IPS-18c (cell line): ENCODE data around the gene SMARCD1.

Experiments
- H3K4me3 ChIP-seq: 2 replicates; pipeline ENCODE4 v1.7.0; 2013; ENCODE audit warnings: low read depth, mild to moderate bottlenecking, low read length, moderate library complexity; ENCODE audit not compliant: insufficient read depth
- H3K9me3 ChIP-seq: one replicate; pipeline ENCODE4 v1.6.1; 2013; ENCODE audit warnings: mild to moderate bottlenecking, low read length, moderate library complexity; ENCODE audit not compliant: control insufficient read depth, insufficient read depth

The SMARCD1 gene

GRCh38 chr12:50087995-50088394 lies 2.9 kb downstream of the SMARCD1 start:
- Histone ChIP-seq H3K9me3 (no peaks in the 10 kb centered on the region), H3K4me3 (no peak overlapping the region)

- H3K9me3 ChIP-seq: no peaks in the 10 kb centered on the region
- H3K4me3 ChIP-seq: no peak overlapping the region
These were observed 3.6 kb downstream of the SMARCD1 start for GRCh38 chr12:50088577-50089335.

- H3K4me3 ChIP-seq: no peak overlapping the region
- no peaks in the 10 kb centered on the region for H3K9me3 ChIP-seq
These were observed 4.6 kb downstream of the SMARCD1 start for GRCh38 chr12:50089730-50090129.

GRCh38 chr12:50090391-50090790 lies 5.2 kb downstream of the SMARCD1 start:
- H3K4me3 ChIP-seq: no peak overlapping the region
- H3K9me3 ChIP-seq: no peaks in the 10 kb centered on the region

GRCh38 chr12:50097952-50098351 lies 12.8 kb downstream of the SMARCD1 start:
- no peaks in the 10 kb centered on the region for H3K9me3 ChIP-seq
- H3K4me3 ChIP-seq: no peak overlapping the region

GRCh38 chr12:50099302-50100008 lies 14.3 kb downstream of the SMARCD1 start:
- Histone ChIP-seq H3K4me3 (no peak overlapping the region), H3K9me3 (no peaks in the 10 kb centered on the region)

- Histone ChIP-seq H3K9me3 (no peaks in the 10 kb centered on the region), H3K4me3 (no peak overlapping the region)
These were observed 15.4 kb downstream of the SMARCD1 start for GRCh38 chr12:50100561-50100960.

- Histone ChIP-seq H3K9me3 (no peaks in the 10 kb centered on the region), H3K4me3 (no peak overlapping the region)
These were observed 16.5 kb downstream of the SMARCD1 start for GRCh38 chr12:50101663-50102062.

- no peaks in the 10 kb centered on the region for H3K9me3 ChIP-seq
- H3K4me3 ChIP-seq: no peak overlapping the region
These were observed 17.0 kb downstream of the SMARCD1 start for GRCh38 chr12:50102131-50102531.

GRCh38 chr12:50102646-50103309 lies 17.6 kb downstream of the SMARCD1 start:
- Histone ChIP-seq H3K4me3 (no peak overlapping the region; the same call in 1 of the 2 replicates), H3K9me3 (no peaks in the 10 kb centered on the region)

- H3K9me3 ChIP-seq: no peaks in the 10 kb centered on the region
- H3K4me3 ChIP-seq: no peak overlapping the region
These were observed 18.2 kb downstream of the SMARCD1 start for GRCh38 chr12:50103351-50103750.

GRCh38 chr12:50103767-50104321 lies 18.7 kb downstream of the SMARCD1 start, which contains the start of gene GPD1:
Gene GPD1, plus strand, starts transcription at chr12:50104008. Its CDS starts 43 bp downstream, at chr12:50104051.
- Histone ChIP-seq H3K9me3 (no peaks in the 10 kb centered on the region), H3K4me3 (no peak within 1 kb of the TSS)

- no peaks in the 10 kb centered on the region for H3K9me3 ChIP-seq
- no peak overlapping the region for H3K4me3 ChIP-seq
These were observed 19.6 kb downstream of the SMARCD1 start for GRCh38 chr12:50104417-50105366.

GRCh38 chr12:50105913-50106450 lies 20.8 kb downstream of the SMARCD1 start:
- H3K9me3 ChIP-seq: no peaks in the 10 kb centered on the region
- no peak overlapping the region for H3K4me3 ChIP-seq

GRCh38 chr12:50106907-50107306 lies 21.8 kb downstream of the SMARCD1 start:
- Histone ChIP-seq H3K4me3 (no peak overlapping the region), H3K9me3 (no peaks in the 10 kb centered on the region)

GRCh38 chr12:50107416-50108268 lies 22.5 kb downstream of the SMARCD1 start:
- H3K4me3 ChIP-seq: no peak overlapping the region
- no peaks in the 10 kb centered on the region for H3K9me3 ChIP-seq
